DMS 273 (cell line): Measurements from ENCODE around the gene BANP.
"Not testable (repeated sequence)": the region's sequence is repeated elsewhere in the genome, so short reads cannot be mapped to it uniquely, and the experiment has no call there.

ENCODE experiments used
- DNase-seq: peaks from one replicate; lab custom pipeline; 2025; ENCODE audit not compliant: unreplicated experiment; lab: John Stamatoyannopoulos, UW

Gene BANP

GRCh38 chr16:88064011-88064888, 113.0 kb downstream of the BANP start:
- DNase-seq: no peak

- no peak for DNase-seq
These were observed 113.9 kb downstream of the BANP start for GRCh38 chr16:88064889-88065746.

- no peak for DNase-seq
These were observed 114.5 kb downstream of the BANP start for GRCh38 chr16:88065747-88066142.

- no peak for DNase-seq
These were observed 115.0 kb downstream of the BANP start for GRCh38 chr16:88066234-88066633.

GRCh38 chr16:88066680-88067529, 115.7 kb downstream of the BANP start:
- DNase-seq: no peak

- no peak for DNase-seq
These were observed 116.5 kb downstream of the BANP start for GRCh38 chr16:88067530-88068411.

- DNase-seq: no peak
These were observed 117.5 kb downstream of the BANP start for GRCh38 chr16:88068476-88069396.

- DNase-seq: no peak
These were observed 118.3 kb downstream of the BANP start for GRCh38 chr16:88069397-88070168.

- no peak for DNase-seq
These were observed 119.1 kb downstream of the BANP start for GRCh38 chr16:88070341-88070740.

GRCh38 chr16:88070989-88071625, 119.9 kb downstream of the BANP start:
- DNase-seq: no peak

- DNase-seq: no peak
These were observed 120.7 kb downstream of the BANP start for GRCh38 chr16:88071908-88072307.

- DNase-seq: no peak
These were observed 121.4 kb downstream of the BANP start for GRCh38 chr16:88072571-88073001.

- DNase-seq: no peak
These were observed 122.0 kb downstream of the BANP start for GRCh38 chr16:88073201-88073721.

- no peak for DNase-seq
These were observed 122.8 kb downstream of the BANP start for GRCh38 chr16:88074041-88074440.

- no peak for DNase-seq
These were observed 125.1 kb downstream of the BANP start for GRCh38 chr16:88076211-88076931.

- DNase-seq: not testable (repeated sequence)
These were observed 125.7 kb downstream of the BANP start for GRCh38 chr16:88076932-88077320.
